Regular cardiac myocyte (primary cell): ENCODE measurements around the gene FXR2. TPM values are rescaled to one million over a fixed set of nuclear protein-coding genes. Genes with fewer than 3 reads are reported as not detected.

Experiments used
- total RNA-seq: library from RNA; depleted of rRNA; stranded (reverse); fragments of >200 nt; gene quantifications from 2 replicates; pipeline ENCODE4 v1.2.3, GENCODE V29; 2014

Gene FXR2
- total RNA-seq: 50.2 and 58.1 TPM in 2 replicates

GRCh38 chr17:7614425-7615264 is at the start of gene FXR2:
Gene FXR2, minus strand, starts transcription at chr17:7614897. Its CDS starts 365 bp downstream, at chr17:7614532.

GRCh38 chr17:7650509-7651096 is 35.9 kb upstream of the FXR2 start, which contains the start of gene ATP1B2:
Gene ATP1B2, plus strand, starts transcription at chr17:7650926. Its CDS starts 593 bp downstream, at chr17:7651519.

GRCh38 chr17:7629939-7630571 is 15.4 kb upstream of the FXR2 start, which contains the start of gene SHBG:
Gene SHBG, plus strand, starts transcription at chr17:7630135. Its CDS starts 38 bp downstream, at chr17:7630173.

GRCh38 chr17:7627250-7628121 is 12.8 kb upstream of the FXR2 start, which contains the start of gene SAT2:
Gene SAT2, minus strand, starts transcription at chr17:7627821. Its CDS starts 186 bp downstream, at chr17:7627635.

GRCh38 chr17:7589891-7590691 is 24.6 kb downstream of the FXR2 start, which contains the start of gene SOX15:
Gene SOX15, minus strand, starts transcription at chr17:7590094. Its CDS starts 418 bp downstream, at chr17:7589676.

GRCh38 chr17:7583253-7584109 is 31.2 kb downstream of the FXR2 start, which contains the start of gene MPDU1:
Gene MPDU1, plus strand, starts transcription at chr17:7583852. Its CDS starts 11 bp downstream, at chr17:7583863.

GRCh38 chr17:7579001-7579833 is 35.5 kb downstream of the FXR2 start, which contains the start of gene CD68:
Gene CD68, plus strand, starts transcription at chr17:7579638. Its CDS starts 40 bp downstream, at chr17:7579678.

GRCh38 chr17:7561589-7562207 is 53.0 kb downstream of the FXR2 start, which contains the start of gene SENP3:
Gene SENP3, plus strand, starts transcription at chr17:7561919. Its CDS starts 1,158 bp downstream, at chr17:7563077.

GRCh38 chr17:7558544-7559319 is 56.0 kb downstream of the FXR2 start, which contains the start of gene TNFSF13:
Gene TNFSF13, plus strand, starts transcription at chr17:7558750. Its CDS starts 290 bp downstream, at chr17:7559040.

GRCh38 chr17:7548585-7549400 is 65.9 kb downstream of the FXR2 start, which contains the start of gene TNFSF12:
Gene TNFSF12, plus strand, starts transcription at chr17:7549058. Its CDS starts 96 bp downstream, at chr17:7549154.

Other genes starting within 250 kb of the FXR2 start
- under 0.01 and 0.28 TPM in 2 replicates for gene TNK1, start 233.8 kb downstream of the FXR2 start, total RNA-seq
- 14.4 and 15.5 TPM in 2 replicates for gene PLSCR3, start 220.4 kb downstream of the FXR2 start, total RNA-seq
- 88.0 and 144 TPM in 2 replicates for gene TMEM256, start 210.8 kb downstream of the FXR2 start, total RNA-seq
- 2.3 and 4.2 TPM in 2 replicates for gene NLGN2, start 207.1 kb downstream of the FXR2 start, total RNA-seq
- gene SPEM1, start 194.6 kb downstream of the FXR2 start, total RNA-seq: not detected in 2 replicates
- not detected in 2 replicates for gene SPEM2, start 189.3 kb downstream of the FXR2 start, total RNA-seq
- gene SPEM3, start 186.0 kb downstream of the FXR2 start, total RNA-seq: not detected in 2 replicates
- gene TMEM102, start 179.5 kb downstream of the FXR2 start, total RNA-seq: 1.5 and 2.3 TPM in 2 replicates
- gene FGF11, start 175.4 kb downstream of the FXR2 start, total RNA-seq: 2.5 and 14.7 TPM in 2 replicates
- gene CHRNB1, start 169.8 kb downstream of the FXR2 start, total RNA-seq: 2.3 and 3.9 TPM in 2 replicates
- 14.8 and 21.4 TPM in 2 replicates for gene ZBTB4, start 135.3 kb downstream of the FXR2 start, total RNA-seq
- not detected in 2 replicates for gene SLC35G6, start 133.5 kb downstream of the FXR2 start, total RNA-seq
- 49.6 and 88.0 TPM in 2 replicates for gene POLR2A, start 130.5 kb downstream of the FXR2 start, total RNA-seq
- 3.6 and 14.1 TPM in 2 replicates for gene TNFSF12, start 65.8 kb downstream of the FXR2 start, total RNA-seq
- 0.38 and 1.1 TPM in 2 replicates for gene TNFSF13, start 56.1 kb downstream of the FXR2 start, total RNA-seq
- gene SENP3, start 53.0 kb downstream of the FXR2 start, total RNA-seq: 71.0 and 99.3 TPM in 2 replicates
- gene CD68, start 35.3 kb downstream of the FXR2 start, total RNA-seq: 7.5 and 15.2 TPM in 2 replicates
- gene MPDU1, start 31.0 kb downstream of the FXR2 start, total RNA-seq: 54.4 and 115 TPM in 2 replicates
- gene SOX15, start 24.8 kb downstream of the FXR2 start, total RNA-seq: 0.28 and 0.38 TPM in 2 replicates
- 25.5 and 30.2 TPM in 2 replicates for gene SAT2, start 12.9 kb upstream of the FXR2 start, total RNA-seq
- 0.19 and 0.28 TPM in 2 replicates for gene SHBG, start 15.2 kb upstream of the FXR2 start, total RNA-seq
- not detected in 2 replicates for gene ATP1B2, start 36.0 kb upstream of the FXR2 start, total RNA-seq
- gene TP53, start 72.6 kb upstream of the FXR2 start, total RNA-seq: 16.3 and 28.4 TPM in 2 replicates
- gene WRAP53, start 73.6 kb upstream of the FXR2 start, total RNA-seq: 3.1 and 7.9 TPM in 2 replicates
- gene EFNB3, start 90.3 kb upstream of the FXR2 start, total RNA-seq: under 0.01 and 0.19 TPM in 2 replicates
- 0.19 and 0.56 TPM in 2 replicates for gene DNAH2, start 102.8 kb upstream of the FXR2 start, total RNA-seq
- 4.2 and 68.6 TPM in 2 replicates for gene KDM6B, start 219.3 kb upstream of the FXR2 start, total RNA-seq
- gene TMEM88, start 240.2 kb upstream of the FXR2 start, total RNA-seq: 0.58 TPM in 1 of 2 replicates, not detected in the other
- gene NAA38, start 242.7 kb upstream of the FXR2 start, total RNA-seq: 65.7 and 90.3 TPM in 2 replicates
- 13.0 and 13.6 TPM in 2 replicates for gene CYB5D1, start 243.1 kb upstream of the FXR2 start, total RNA-seq